GM18499 (cell line): ENCODE results near the gene NPM3.
A peak's percentile ranks its signal among the peaks of the same experiment; 100 is the strongest.

ENCODE experiments used
- ATAC-seq: cut with Tn5 transposase; IDR thresholded peaks from one replicate; pipeline ENCODE4 v1.9.1; 2021; ENCODE audit warnings: moderate number of reproducible peaks; ENCODE audit not compliant: insufficient read depth, unreplicated experiment

NPM3 gene, protein sequence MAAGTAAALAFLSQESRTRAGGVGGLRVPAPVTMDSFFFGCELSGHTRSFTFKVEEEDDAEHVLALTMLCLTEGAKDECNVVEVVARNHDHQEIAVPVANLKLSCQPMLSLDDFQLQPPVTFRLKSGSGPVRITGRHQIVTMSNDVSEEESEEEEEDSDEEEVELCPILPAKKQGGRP

DNA sequence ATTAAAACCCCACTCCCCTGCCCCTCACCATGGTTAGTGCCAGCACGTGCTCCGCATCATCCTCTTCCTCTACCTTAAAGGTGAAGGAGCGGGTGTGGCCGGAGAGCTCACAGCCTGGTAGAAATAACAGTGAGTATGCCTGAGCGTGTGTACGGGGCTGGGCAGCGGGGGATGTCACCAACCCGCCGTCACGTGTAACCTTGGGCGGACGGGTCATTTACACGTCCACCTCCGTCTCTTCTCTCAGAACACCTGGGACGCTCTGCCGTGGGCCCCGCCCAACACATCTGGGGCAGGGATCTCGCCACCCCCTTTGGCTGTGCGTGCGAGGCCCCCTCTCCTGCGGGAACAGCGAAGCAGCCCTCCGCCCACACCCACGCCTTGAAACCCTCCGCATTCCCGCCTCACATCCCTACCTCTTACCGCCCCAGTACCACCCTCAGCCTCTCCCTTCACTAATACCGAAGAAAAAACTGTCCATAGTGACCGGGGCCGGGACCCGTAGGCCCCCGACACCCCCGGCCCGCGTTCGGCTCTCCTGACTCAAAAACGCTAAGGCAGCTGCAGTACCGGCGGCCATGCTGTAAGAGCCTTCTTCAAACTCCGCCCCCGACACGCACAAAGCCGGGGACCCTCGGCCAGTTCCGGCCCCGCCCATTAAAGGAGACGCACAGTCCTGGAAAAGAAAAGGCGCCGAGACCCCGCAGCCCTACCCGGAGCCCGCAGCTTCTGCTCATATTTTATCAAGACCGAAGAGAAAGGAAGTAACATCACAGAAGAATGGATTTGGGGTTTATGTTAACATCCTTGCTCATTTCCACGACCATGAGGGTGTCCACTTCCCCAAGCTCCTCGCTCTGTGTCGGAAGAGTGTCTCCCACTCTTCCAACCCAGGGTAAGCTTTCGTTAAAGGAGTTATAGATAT is at the start of gene NPM3:
Gene NPM3 (minus strand): TSS at position 636 of the 925 bp plus-strand sequence. CDS start 56 bp downstream, at position 580.
- ATAC-seq = no peak

DNA sequence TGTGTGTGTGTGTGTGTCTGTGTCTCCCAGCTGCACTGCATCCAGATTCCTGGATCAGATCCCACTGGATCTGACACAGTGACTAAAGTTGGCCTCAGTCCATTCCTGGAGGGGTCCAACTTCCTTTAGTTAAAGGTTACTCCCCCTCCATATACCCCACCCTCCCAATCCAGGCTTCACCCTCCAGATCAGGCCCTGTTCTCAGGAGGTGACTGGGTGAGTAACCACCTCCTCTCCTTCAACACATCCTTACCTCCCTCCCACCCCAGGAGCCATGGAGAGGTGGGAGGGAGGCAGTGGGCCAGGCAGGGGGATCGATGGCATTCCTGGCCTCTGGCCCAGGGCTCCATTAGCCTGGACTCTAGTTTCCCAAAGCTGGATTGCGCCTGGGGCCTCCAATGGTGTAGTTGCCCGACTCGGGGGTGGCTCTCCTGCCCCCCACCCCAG is 49.1 kb upstream of the NPM3 start:
- no peak for ATAC-seq

DNA sequence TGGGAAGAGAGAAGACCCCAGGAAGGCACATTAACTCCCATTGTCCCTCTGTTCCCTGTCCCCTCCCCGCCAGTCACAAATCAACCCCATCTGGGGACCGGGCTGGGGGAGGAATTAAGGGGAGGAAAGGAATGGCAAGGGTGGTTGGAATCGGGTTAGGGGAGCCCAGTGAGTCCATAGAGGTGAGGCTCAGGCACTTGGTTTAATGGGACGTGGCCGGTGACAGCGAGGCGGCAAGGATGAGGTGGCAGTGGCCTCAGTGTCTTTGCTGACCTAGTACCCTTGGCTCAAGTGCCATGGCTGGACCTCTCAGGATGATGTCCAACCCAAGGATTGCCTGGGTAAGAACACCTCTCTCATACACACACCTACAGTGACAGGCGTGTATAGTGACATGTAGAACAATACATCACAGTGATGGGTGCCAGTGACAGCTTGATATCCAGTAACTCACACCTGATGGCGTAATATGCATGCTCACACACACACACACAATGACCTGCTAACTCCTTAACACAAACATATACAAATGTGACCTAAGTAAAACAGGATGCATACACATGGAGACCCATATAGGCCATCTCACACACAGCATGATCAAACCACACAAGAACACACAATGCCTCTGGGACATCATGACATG is 48.0 kb upstream of the NPM3 start:
- no peak for ATAC-seq

DNA sequence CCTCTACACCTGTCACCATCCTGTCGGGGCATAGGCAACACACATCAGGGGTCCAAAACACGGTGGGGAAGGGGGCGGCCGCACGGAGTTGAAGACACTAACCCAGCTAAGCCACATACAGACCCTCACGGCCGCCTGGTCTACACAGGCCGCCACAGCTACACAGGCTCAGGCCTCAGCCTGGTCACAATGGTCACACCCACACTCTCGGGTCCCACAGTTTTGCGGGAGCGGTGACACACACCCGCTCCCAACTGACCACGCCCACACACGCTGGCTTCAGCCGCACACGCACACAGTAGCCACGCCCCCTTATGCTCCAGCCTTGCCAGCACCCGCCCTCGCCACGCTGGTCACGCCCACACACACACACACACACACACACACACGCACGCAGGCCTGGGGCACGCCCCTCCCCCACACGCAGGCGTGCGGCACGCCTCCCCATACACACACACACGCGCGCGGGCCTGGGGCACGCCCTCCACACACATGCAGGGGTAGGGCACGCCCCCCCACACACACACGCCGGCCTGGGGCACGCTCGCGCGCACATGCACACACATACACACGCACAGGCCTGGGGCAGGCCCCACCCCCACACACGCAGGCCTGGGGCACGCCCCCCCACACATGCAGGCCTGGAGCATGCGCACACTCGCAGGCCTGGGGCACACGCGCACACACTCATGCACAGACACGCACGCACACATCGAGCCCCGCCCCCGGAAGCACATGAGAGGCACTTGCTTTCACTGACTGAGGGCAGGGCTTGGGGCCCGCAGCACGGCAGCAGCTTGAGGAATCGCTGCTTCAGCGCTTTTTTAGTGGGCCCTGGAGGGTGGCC is 47.3 kb upstream of the NPM3 start:
- peak; percentile 37 for ATAC-seq

DNA sequence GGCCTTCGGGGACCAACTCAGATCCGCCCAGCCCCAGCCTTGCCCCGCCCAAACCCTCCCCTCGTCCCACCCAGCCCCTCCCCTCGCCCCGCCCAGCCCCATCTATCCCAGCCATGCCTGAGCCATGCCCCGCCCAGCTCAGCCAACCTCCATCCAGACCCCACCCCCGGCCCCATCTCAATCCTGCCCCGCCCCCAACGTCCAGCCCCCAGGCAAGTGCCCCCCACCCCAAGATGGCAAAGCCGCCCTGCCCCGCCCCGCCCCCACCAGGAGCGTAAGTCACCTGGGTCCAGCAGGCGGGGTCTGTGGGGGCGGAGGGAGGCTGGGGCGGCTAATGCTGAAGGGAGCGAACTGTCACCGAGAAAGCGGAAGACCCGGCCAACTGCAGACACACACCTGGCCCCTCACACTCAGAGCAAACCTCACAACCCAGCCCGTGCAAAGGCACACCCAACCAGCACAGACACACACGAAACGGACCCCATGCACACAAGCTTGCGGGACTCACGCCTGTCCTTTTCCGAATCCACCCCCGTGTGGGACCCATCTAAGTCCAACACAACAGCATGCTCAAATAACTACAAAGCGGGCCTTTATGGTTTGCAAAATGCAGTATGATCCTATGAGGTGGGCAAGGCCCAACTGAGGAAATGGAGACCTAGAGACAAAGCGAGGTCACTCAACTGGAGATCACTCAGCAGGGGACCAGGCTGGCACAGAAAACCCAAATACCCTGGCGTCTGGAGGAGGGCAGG is 46.5 kb upstream of the NPM3 start:
- no peak for ATAC-seq

DNA sequence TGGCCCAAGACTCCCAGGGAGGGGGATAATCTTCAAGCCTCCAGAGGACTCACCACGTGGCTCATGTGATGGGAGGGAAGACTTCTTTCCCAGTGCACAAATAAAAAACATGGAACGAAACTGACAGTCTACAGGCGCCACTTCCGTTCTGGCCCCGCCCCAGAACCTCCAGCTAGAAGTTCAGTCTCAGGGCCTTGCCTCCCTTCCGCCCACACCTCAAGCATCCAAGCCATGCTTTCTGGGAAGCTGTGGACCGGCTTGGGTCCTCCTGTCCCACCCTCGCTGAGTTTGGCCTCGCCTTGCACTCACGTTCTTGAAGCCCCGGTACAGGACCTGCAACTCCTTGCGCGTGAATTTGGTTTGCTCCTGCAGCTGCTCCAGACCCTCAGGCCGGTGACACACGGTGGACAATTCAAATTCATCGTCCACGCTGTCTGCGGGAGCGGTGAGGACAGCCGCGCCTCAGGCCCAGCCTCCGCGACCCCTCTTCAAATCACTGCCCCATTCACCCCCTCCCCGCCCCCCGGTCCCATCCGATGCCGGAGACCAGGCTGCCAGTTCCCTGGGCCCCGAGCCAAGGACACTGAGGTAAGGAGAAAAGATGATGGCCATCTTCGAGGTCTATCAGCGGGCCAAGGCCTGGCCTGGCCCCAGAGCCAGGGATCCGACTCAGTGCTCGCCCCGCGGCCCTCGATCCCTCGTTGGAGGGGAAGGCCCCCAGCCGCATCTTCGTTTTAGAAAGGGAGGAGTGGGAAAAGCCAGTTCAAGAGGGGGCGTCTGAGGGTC is 45.7 kb upstream of the NPM3 start:
- no peak for ATAC-seq

DNA sequence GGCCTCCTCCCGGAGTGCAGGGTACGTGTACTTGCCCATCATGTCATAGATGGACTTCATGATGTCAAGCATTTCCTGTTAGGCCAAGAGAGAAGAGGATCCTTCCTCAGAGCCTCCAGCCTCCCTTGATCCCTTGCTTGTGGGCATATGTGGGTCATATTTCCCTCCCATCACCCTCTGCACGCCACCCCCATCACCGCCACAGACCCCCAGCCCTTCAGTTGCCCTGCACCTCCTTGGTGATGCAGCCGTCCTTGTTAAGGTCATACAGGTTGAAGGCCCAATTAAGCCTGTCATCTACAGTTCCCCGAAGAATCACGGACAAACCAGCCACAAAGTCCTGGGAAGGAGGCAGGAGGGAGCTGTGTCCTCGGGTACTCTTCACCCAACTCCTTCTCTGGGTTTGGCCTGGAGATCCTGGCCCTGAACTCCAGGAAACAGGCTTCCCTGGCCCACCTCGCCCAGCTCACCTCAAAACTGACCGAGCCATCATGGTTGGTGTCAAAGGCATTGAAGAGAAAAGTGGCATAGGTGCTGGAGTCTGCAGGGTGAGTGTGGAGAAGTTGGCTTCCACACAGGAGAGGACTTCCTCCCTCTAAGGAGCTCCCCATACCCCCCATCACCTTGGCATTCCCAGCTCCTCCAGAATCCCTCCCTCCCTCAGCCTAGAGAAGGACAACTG is 44.8 kb upstream of the NPM3 start:
- ATAC-seq = no peak

DNA sequence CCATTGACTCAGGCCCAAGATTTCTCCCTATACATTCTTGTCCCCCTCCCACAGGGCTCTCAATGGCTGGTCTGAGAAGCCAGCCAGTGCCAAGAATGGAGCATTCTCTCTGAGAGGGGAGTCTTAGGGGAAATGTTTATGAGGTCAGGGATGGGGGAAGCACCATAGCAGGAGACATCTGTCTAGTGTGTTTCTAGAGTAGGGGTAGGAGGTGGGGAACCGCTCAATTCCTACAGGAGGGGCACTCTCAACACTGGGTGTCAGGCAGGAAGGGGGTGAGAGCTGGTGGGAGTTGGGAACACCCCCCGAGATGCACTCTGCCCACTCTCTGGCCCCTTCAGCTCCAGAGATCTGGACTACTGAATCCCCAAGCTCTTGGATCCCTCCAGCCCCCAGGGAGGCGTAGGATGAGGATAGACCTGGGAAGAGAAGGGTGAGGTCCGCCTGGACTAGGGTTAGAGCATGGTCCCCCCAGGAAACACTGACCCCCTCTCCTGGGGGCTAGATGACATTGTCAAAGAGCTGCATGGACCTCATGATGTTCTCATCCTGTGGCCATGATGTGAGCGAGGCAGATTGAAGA is 43.7 kb upstream of the NPM3 start:
- no peak for ATAC-seq

DNA sequence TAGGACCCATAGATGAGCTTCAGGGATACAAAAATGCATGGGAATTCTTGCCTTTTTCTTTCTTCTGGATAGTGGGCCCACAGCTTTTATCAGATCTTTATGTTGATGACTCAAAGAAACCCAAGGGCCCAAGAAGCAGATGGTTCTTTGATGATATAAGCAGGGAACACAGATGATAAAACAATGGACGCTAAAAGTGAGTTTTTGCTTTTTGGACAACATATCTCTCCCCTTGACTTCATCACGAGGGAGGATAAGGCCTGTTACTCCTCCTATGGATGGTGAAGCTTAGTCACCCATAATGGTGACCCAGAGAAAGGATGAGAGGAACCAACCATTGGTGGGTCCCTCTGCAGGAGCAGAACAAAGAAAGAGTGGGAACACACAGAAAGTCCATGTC is 41.5 kb upstream of the NPM3 start:
- no peak for ATAC-seq

DNA sequence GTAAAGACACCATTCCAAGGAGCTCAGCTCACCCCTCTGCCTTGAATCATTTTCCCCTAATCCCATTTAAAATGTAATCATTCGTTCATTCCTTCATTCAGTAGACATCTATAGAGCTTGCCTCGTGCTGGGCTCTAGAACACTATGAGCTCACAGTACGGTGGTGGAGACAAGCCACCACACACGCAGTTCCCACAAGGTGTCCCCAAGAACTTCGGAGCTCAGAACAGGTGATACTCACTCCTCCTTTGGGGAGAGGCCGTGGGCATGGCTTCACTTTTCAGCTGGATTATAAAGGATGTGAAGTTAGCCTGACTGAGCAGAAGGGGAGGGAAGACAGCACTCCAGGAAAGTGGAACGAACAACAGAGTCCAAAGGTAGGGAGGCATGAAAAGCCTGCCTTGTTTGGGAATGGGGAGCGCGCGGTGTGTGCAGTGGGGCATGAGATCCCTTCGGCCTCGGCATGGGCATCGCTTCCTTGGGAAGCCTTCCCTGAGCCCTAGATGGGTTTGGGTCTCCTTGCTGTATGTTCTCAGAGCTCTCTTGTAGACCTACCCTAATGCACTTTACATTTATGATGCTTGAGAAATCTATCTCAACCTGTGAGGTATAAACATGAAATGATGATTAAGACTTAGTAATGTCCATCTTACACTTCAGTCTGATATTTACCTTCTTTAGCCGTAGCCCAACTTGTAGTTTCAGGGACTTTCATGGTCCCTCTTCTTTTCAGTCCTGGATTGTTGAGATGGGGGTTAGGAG is 35.8 kb upstream of the NPM3 start:
- no peak for ATAC-seq

DNA sequence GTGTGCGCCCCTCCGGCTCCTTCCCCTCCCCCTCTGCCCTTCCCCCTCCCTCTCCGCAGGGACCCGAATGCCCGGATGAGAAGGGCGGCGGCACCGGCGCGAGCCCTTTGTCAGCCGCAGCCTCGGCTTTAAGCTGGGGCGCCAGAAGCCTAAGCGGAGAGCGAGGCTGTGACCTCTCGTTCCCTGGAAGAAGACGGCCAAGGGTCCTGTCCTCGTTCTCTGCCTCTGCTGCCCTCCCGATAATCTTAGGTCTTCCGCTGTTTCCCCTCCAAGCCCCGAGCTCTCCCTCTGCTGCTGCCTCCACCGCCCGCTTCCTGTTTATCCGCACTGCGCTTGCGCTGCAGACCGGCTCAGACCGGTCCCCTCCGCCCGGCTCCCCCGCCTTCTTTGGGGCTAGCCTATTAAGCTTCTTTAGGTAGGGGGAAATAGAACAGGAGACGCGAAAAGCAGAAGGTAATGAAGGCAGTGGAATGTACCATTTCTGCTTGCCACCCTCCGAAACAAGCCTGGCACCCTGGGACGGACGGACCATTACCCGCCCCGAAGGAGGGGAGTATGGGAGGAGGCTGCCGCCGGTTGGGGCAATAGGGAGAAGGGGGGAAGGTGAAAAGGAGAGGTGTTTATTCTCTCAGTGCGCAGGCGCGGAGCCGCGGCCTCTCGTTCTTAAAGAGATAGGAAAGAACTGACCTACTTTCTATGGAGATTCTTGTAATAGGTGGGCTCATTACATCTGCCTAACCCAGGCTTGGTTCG is 35.0 kb upstream of the NPM3 start, which contains the start of gene OGA:
Gene OGA (minus strand): TSS at position 326 of the 753 bp plus-strand sequence. CDS start 422 bp downstream, outside the sequence.
- peak; percentile 86 for ATAC-seq

DNA sequence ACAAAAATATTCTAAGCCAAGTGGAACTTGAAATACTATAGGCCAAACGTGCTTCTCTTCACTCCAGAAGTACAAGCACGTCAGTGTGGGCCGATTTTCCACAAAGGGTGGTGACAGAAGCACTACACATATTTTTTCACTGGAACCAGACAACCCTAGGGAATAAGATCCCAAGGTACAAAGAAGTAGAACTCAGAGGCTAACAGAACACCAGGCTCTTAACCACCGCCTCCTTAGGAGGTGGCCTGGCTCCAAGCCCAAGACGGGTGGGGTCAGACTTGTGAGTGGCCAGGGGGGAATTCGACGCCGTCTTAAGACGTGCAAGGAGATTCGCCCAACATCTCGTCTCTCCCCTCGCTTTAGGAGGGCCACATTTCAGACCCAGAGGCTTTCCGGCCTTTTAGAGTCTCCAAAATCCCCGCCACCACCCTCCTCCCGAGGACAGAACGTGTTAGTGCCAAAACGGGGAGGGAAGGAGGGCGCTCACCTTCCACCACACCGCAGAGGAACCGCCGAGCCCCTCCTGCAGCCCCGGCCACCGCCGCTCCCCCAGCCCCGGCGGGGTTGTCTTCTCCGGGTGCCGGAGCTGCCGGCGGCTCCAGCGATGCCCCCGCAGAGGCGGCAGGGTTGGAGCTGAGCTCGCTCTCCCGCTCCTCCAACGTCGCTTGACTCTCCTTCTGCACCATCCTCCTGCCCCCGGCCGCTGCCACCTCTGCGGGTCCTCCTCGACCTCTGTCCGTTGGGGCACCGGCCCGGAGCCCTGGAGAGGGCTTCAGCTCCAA is 34.3 kb upstream of the NPM3 start:
- no peak for ATAC-seq

DNA sequence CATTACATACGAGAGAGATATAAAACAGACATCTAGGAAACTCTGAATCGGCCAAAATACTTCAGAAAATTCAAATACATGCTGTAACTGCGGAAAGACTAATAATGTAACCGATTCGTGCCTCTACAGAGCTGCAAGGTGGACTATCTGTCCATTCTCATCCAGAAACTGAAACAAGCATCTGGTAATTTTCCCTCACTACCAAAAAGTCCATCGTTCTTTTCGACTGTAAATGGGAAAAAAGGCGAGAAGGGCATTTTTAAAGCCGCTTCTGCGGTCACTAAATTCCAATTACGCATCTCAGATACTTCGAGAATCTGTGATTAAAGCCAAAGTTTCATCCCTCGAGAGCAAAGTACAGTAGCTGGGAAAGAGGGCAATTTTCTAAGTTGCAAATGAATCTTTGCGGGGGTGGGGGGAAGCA is 33.7 kb upstream of the NPM3 start:
- ATAC-seq = no peak

DNA sequence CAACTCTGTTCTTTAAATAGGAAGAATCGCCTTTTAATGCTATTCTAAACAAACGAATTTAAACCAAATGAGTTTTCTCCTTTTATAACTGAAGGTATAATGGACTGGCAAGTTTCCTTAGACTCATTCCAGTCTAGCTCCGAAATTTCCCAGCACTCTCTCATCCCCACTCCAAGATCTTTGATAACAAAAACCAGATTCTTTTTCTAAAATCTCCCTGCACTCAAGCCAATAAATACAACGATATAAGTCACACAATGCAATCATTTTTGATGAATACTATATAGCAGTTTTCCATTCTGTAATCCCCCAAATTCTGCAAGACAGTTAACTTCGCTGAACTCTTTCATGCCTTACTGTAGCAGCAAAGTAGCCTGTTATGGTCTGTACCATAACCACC is 33.1 kb upstream of the NPM3 start:
- no peak for ATAC-seq

DNA sequence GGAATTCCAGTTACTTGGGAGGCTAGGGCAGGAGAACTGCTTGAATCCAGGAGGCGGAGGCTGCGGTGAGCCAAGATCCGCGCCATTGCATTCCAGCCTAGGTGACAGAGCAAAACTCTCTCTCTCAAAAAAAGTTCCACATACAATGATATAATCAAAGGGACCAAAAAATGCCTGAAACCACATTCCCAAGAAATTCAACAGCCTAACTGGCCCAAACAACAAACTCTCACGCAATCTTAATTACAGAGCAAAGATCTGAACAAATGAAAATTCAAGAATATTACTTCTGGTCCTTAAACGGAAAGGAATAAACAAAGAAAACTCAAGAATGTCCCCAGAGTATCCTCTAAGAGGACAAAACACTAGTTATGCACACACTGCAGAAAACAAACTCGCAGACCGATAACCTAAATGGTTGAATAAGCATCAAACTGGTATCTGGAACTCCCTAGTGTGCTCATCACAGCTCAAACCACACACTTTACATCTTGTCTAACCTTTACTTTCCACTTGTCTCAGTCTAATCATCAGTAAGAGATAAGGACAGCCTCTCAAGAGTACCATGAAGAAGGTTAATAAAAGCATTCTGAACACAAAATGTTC is 31.3 kb upstream of the NPM3 start:
- ATAC-seq = no peak
